Smooth muscle cell (in vitro differentiated cells): Measurements from ENCODE around the gene ADAM8. TPM values are rescaled to one million over a fixed set of nuclear protein-coding genes. Genes with fewer than 3 reads are reported as not detected.

Source experiments
- DNase-seq: peaks from one replicate; lab custom pipeline; 2025; ENCODE audit not compliant: unreplicated experiment; lab: John Stamatoyannopoulos, UW
- H2AFZ ChIP-seq: fragments of 200-600 bp; sonication (generic); 2 replicates; pipeline ENCODE4 v1.6.0; 2016; ENCODE audit warnings: antibody characterized with exemption, low read depth, mild to moderate bottlenecking
- H3F3A ChIP-seq: fragments of 200-600 bp; sonication (generic); 2 replicates; pipeline ENCODE4 v1.6.0; 2017; ENCODE audit warnings: antibody characterized with exemption, low read depth
- H3K27ac ChIP-seq: fragments of 200-600 bp; sonication (generic); 2 replicates; pipeline ENCODE4 v1.5.1; 2016; ENCODE audit warnings: low read depth, mild to moderate bottlenecking
- H3K27me3 ChIP-seq: fragments of 200-600 bp; sonication (generic); 2 replicates; pipeline ENCODE4 v1.6.1; 2016; ENCODE audit warnings: low read depth, mild to moderate bottlenecking
- H3K36me3 ChIP-seq: fragments of 200-600 bp; sonication (generic); 2 replicates; pipeline ENCODE4 v1.5.1; 2016; ENCODE audit warnings: low read depth
- H3K4me1 ChIP-seq: fragments of 200-600 bp; sonication (generic); 2 replicates; pipeline ENCODE4 v1.5.1; 2016; ENCODE audit warnings: low read depth
- H3K4me2 ChIP-seq: fragments of 200-600 bp; sonication (generic); 2 replicates; pipeline ENCODE4 v1.6.0; 2016; ENCODE audit warnings: mild to moderate bottlenecking
- H3K4me3 ChIP-seq: fragments of 200-600 bp; sonication (generic); 2 replicates; pipeline ENCODE4 v1.5.1; 2016; ENCODE audit warnings: mild to moderate bottlenecking
- H3K79me2 ChIP-seq: fragments of 200-600 bp; sonication (generic); 2 replicates; pipeline ENCODE4 v1.6.0; 2016; ENCODE audit warnings: low read depth, mild to moderate bottlenecking
- H3K9ac ChIP-seq: fragments of 200-600 bp; sonication (generic); 2 replicates; pipeline ENCODE4 v1.6.0; 2016; ENCODE audit warnings: low read depth
- H3K9me3 ChIP-seq: fragments of 200-600 bp; sonication (generic); replicated peaks from 2 replicates; pipeline ENCODE4 v1.5.1; 2016; ENCODE audit warnings: low read depth
- H4K20me1 ChIP-seq: fragments of 200-600 bp; sonication (generic); 2 replicates; pipeline ENCODE4 v1.6.0; 2016; ENCODE audit warnings: low read depth
- CTCF ChIP-seq: fragments of 200-600 bp; sonication (generic); IDR thresholded peaks from 2 replicates; pipeline ENCODE4 v1.5.1; 2017; ENCODE audit warnings: borderline replicate concordance, mild to moderate bottlenecking, antibody characterized with exemption; ENCODE audit not compliant: insufficient read depth, poor library complexity, severe bottlenecking
- WGBS: methylation state at CpG from one replicate; pipeline ENCODE4 v1.1.7; 2016; ENCODE audit warnings: low lambda C conversion rate; 5-methylcytosine and 5-hydroxymethylcytosine counted together
- polyA plus RNA-seq: library from polyadenylated mRNA; unstranded; fragments of >200 nt; fragmentation: Nextera tagmentation; extraction: Ambion mirVana; gene quantifications from 2 replicates; pipeline ENCODE4 v1.2.1, GENCODE V29; 2016
- total RNA-seq: library from RNA; depleted of rRNA; stranded (reverse); fragments of >200 nt; gene quantifications from 2 replicates; pipeline ENCODE4 v1.2.3, GENCODE V29; 2014

The ADAM8 gene
- total and polyA plus RNA-seq, 2 experiments from 2014 or later = 0.36 to 0.70 TPM

GRCh38 chr10:133312016-133312768 is 35.5 kb upstream of the ADAM8 start:
- no peak overlapping the region for H3K4me3 ChIP-seq
- DNase-seq = no peak
- no peak overlapping the region for H2AFZ ChIP-seq
- H3K9me3 ChIP-seq = no peaks in the 10 kb centered on the region
- H4K20me1 ChIP-seq = peaks cover 13% of the 10 kb centered on the region
- H3F3A ChIP-seq = no peaks in the 10 kb centered on the region
- no peak overlapping the region for H3K4me2 ChIP-seq
- no peak overlapping the region for H3K9ac ChIP-seq
- no peaks in the 10 kb centered on the region for H3K27me3 ChIP-seq
- peaks cover 13% of the 10 kb centered on the region for H3K79me2 ChIP-seq
- H3K4me1 ChIP-seq = peaks cover 6% of the 10 kb centered on the region
- no peaks in the 10 kb centered on the region for H3K36me3 ChIP-seq
- TF ChIP-seq CTCF = no peak
- H3K27ac ChIP-seq = no peak overlapping the region
- WGBS = 96% methylated on average over 23 of the region's 23 CpGs

- WGBS = 94% methylated on average over 10 of the region's 10 CpGs
- H3K27ac ChIP-seq = no peak overlapping the region
- H3F3A ChIP-seq = no peaks in the 10 kb centered on the region
- no peak overlapping the region for H2AFZ ChIP-seq
- TF ChIP-seq CTCF = no peak
- no peak overlapping the region for H3K4me2 ChIP-seq
- peaks cover 6% of the 10 kb centered on the region for H3K4me1 ChIP-seq
- no peaks in the 10 kb centered on the region for H3K36me3 ChIP-seq
- DNase-seq = no peak
- no peaks in the 10 kb centered on the region for H3K27me3 ChIP-seq
- peaks cover 19% of the 10 kb centered on the region for H4K20me1 ChIP-seq
- no peak overlapping the region for H3K4me3 ChIP-seq
- H3K9me3 ChIP-seq = no peaks in the 10 kb centered on the region
- peaks cover 19% of the 10 kb centered on the region for H3K79me2 ChIP-seq
- no peak overlapping the region for H3K9ac ChIP-seq
Observed at GRCh38 chr10:133311570-133311969, 34.9 kb upstream of the ADAM8 start.

GRCh38 chr10:133310789-133311188 is 34.1 kb upstream of the ADAM8 start:
- Histone ChIP-seq H4K20me1 (peaks cover 27% of the 10 kb centered on the region), H3F3A (no peaks in the 10 kb centered on the region), H3K9me3 (no peaks in the 10 kb centered on the region), H3K4me3 (no peak overlapping the region), H3K27ac (no peak overlapping the region), H3K36me3 (no peaks in the 10 kb centered on the region), H3K4me2 (no peak overlapping the region), H3K27me3 (no peaks in the 10 kb centered on the region), H3K4me1 (peaks cover 6% of the 10 kb centered on the region), H3K79me2 (peaks cover 27% of the 10 kb centered on the region), H3K9ac (no peak overlapping the region), H2AFZ (no peak overlapping the region)
- no peak for DNase-seq
- 96% methylated on average over 8 of the region's 8 CpGs for WGBS
- TF ChIP-seq CTCF = no peak

GRCh38 chr10:133310399-133310755 is 33.7 kb upstream of the ADAM8 start:
- H3K4me3 ChIP-seq = no peak overlapping the region
- WGBS = over 99% methylated on average over 16 of the region's 16 CpGs

More at GRCh38 chr10:133310399-133310755, 33.7 kb upstream of the ADAM8 start:
- peaks cover 31% of the 10 kb centered on the region for H3K79me2 ChIP-seq
- H3K27me3 ChIP-seq = no peaks in the 10 kb centered on the region
- no peak overlapping the region for H3K27ac ChIP-seq
- no peak overlapping the region for H2AFZ ChIP-seq
- peaks cover 6% of the 10 kb centered on the region for H3K4me1 ChIP-seq
- no peak overlapping the region for H3K9ac ChIP-seq
- H3K4me2 ChIP-seq = no peak overlapping the region
- H4K20me1 ChIP-seq = peaks cover 31% of the 10 kb centered on the region
- H3K36me3 ChIP-seq = no peaks in the 10 kb centered on the region
- no peak for DNase-seq
- H3K9me3 ChIP-seq = no peaks in the 10 kb centered on the region
- no peak for TF ChIP-seq CTCF
- H3F3A ChIP-seq = no peaks in the 10 kb centered on the region
